ENCODE results near the gene RAB3IP.
"Not testable (repeated sequence)": the region's sequence is repeated elsewhere in the genome, so short reads cannot be mapped to it uniquely, and the experiment has no call there.

RAB3IP gene

GRCh38 chr12:69789351-69789750 is 50.7 kb downstream of the RAB3IP start:
- DNase-seq: no peak
- TF ChIP-seq CTCF (IDR thresholded peaks at IDR 0.05; ENCODE audit: low read depth, low read length, missing control alignments): no peak

GRCh38 chr12:69792533-69792932 is 53.9 kb downstream of the RAB3IP start:
- in situ Hi-C loops (cut with HindIII; ENCODE audit: low pct_ligation_motif_present, low sequenced_read_pairs): no loop called here
- TF ChIP-seq CTCF (IDR thresholded peaks at IDR 0.05; ENCODE audit: low read depth, low read length, missing control alignments): no peak
- no peak for DNase-seq
- H3K27ac ChIP-seq: no peak overlapping the region
- no peaks in the 10 kb centered on the region for H3K27me3 ChIP-seq (replicated peaks)
- no peaks in the 10 kb centered on the region for H3K36me3 ChIP-seq (replicated peaks)
- H3K4me3 ChIP-seq (ENCODE audit: low read depth, low read length): no peak overlapping the region

More at GRCh38 chr12:69789351-69789750, 50.7 kb downstream of the RAB3IP start:
- Histone ChIP-seq H3K36me3 (replicated peaks) (no peaks in the 10 kb centered on the region), H3K4me3 (ENCODE audit: low read depth, low read length) (no peak overlapping the region), H3K27me3 (replicated peaks) (no peaks in the 10 kb centered on the region), H3K27ac (no peak overlapping the region)
- in situ Hi-C loops (cut with HindIII; ENCODE audit: low pct_ligation_motif_present, low sequenced_read_pairs): no loop called here

GRCh38 chr12:69807101-69807897 is 68.6 kb downstream of the RAB3IP start:
- H3K36me3 ChIP-seq (replicated peaks); DNase-seq; H3K27me3 ChIP-seq (replicated peaks); in situ Hi-C loops (cut with HindIII; ENCODE audit: low pct_ligation_motif_present, low sequenced_read_pairs); H3K27ac ChIP-seq; H3K4me3 ChIP-seq (ENCODE audit: low read depth, low read length): not testable (repeated sequence)

DNA sequence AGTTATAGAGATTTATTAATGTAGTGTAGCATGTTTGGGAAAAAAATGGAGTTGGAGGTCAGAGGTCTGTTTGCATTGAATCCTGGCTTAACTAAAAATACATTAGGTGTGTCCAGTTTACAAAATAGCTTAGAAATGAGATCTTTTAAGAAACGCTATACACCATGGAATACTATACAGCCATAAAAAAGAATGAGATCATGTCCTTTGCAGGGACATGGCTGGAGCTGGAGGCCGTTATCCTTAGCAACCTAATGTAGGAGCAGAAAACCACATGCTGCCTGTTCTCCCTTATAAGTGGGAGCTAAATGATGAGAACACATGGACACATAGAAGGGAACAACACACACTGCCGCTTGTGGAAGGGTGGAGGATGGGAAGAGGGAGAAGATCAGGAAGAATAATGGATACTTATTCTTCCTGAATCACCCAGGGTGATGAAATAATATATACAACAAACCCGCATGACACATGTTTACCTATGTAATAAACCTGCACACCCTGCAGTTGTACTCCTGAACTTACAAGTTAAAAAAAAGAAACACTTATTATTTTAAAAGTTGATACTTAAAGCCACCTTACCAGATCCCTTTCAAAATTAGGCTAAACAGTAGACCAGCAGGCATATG is 72.3 kb downstream of the RAB3IP start:
- no peak for DNase-seq
- Histone ChIP-seq H3K27me3 (replicated peaks) (no peaks in the 10 kb centered on the region), H3K36me3 (replicated peaks) (no peaks in the 10 kb centered on the region), H3K27ac (no peak overlapping the region), H3K4me3 (ENCODE audit: low read depth, low read length) (no peak overlapping the region)
- in situ Hi-C loops (cut with HindIII; ENCODE audit: low pct_ligation_motif_present, low sequenced_read_pairs): no loop called here
- TF ChIP-seq CTCF (IDR thresholded peaks at IDR 0.05; ENCODE audit: low read depth, low read length, missing control alignments): no peak

DNA sequence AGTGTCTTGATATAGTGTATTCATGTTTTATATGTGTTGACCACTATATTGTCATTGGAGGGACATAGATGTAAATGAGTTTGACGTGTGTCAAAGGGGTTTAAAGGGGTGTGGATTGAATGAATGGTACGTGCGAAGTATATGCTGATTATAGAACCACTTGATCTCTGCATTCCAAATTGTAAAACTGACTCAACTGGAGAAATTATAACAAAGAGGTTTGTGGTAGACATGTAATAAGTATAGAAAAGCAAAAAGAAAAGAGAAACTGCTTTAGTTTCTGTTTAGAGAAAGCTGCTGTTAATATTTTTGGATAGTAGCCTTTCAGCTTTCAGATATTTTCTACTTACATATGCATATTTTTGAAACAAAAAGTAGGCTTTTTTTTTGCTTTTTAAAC is 77.4 kb downstream of the RAB3IP start:
- in situ Hi-C loops (cut with HindIII; ENCODE audit: low pct_ligation_motif_present, low sequenced_read_pairs): no loop called here
- no peak for TF ChIP-seq CTCF (IDR thresholded peaks at IDR 0.05; ENCODE audit: low read depth, low read length, missing control alignments)
- DNase-seq: no peak
- no peaks in the 10 kb centered on the region for H3K27me3 ChIP-seq (replicated peaks)
- H3K27ac ChIP-seq: no peak overlapping the region
- H3K36me3 ChIP-seq (replicated peaks): no peaks in the 10 kb centered on the region
- no peak overlapping the region for H3K4me3 ChIP-seq (ENCODE audit: low read depth, low read length)

- no peak overlapping the region for H3K4me3 ChIP-seq (ENCODE audit: low read depth, low read length)
- in situ Hi-C loops (cut with HindIII; ENCODE audit: low pct_ligation_motif_present, low sequenced_read_pairs): no loop called here
- H3K36me3 ChIP-seq (replicated peaks): no peaks in the 10 kb centered on the region
- peak; percentile 3 for DNase-seq
- no peaks in the 10 kb centered on the region for H3K27me3 ChIP-seq (replicated peaks)
- H3K27ac ChIP-seq: no peak overlapping the region
- no peak for TF ChIP-seq CTCF (IDR thresholded peaks at IDR 0.05; ENCODE audit: low read depth, low read length, missing control alignments)
Observed at GRCh38 chr12:69821032-69821455, 82.4 kb downstream of the RAB3IP start.
